Measurements from ENCODE around the gene PSORS1C2.

DNA sequence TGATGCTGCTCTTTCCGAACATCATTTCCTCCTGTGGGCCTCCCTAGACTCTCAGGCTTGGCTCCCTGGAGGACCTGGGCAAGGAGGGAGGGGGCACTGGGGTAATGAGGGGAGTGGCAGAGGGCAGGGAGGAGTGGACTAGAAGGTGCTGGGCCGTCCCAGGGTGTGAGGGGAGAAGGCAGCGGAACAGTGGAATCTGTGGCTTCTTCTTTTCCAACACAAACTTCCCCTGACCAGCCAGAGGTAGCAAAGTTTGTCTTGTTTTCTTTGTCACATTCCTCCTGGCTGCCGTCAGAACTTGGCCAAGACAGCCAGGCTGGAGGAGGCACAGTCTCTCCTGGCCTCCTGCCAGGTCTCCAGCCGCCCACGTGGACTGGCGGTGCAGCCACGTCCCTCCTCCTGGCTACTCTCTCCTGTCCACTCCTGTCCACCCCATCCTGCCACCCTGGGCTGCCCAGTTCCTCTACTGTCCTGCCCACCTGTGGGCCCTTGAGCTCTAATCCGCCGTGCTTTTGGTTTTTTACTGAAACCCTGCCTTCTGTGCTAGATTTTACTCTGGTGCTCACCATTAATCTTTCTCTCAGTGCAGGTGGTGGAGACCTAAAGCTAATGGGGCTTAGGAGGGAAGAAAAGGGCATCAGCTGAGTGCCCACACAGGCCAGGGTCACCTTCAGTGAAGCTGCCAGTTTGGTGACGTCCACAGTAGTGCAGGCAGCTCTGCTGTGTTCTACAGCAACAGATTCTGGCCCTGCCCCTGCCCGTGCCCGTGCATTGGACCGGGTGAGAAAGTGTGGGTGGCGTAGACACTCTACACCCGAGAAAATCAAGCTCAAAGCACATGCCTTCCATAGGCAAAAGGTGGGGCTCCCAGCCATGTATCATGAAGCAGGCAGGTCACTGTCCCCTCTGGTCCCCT lies 15.8 kb downstream of the PSORS1C2 start:
- no peak for TF ChIP-seq BHLHE40 (IDR thresholded peaks at IDR 0.05; ENCODE audit: borderline replicate concordance)
- no peak for TF ChIP-seq FOXM1 (IDR thresholded peaks at IDR 0.05; ENCODE audit: borderline replicate concordance)
- no peak for TF ChIP-seq FOXK2 (IDR thresholded peaks at IDR 0.05)
- TF ChIP-seq ARNT (IDR thresholded peaks at IDR 0.05), result no peak
- TF ChIP-seq SP1 (IDR thresholded peaks at IDR 0.05), result no peak
- TF ChIP-seq ELF4 (IDR thresholded peaks at IDR 0.05), result no peak
- no peak for TF ChIP-seq NFRKB (IDR thresholded peaks at IDR 0.05)
- no peak for TF ChIP-seq CTBP1 (IDR thresholded peaks at IDR 0.05; ENCODE audit: borderline replicate concordance)
- no peak for TF ChIP-seq FOXA1 (IDR thresholded peaks at IDR 0.05)
- no peak for TF ChIP-seq ZNF384 (IDR thresholded peaks at IDR 0.05)
